ENCODE results near the gene SAP30. TPM values are rescaled to one million over a fixed set of nuclear protein-coding genes. Genes with fewer than 3 reads are reported as not detected.
A peak's percentile ranks its signal among the peaks of the same experiment; 100 is the strongest.

The SAP30 gene
- total and polyA plus RNA-seq, 2 experiments from 2014 or later, result 5.3 to 6.1 TPM

DNA sequence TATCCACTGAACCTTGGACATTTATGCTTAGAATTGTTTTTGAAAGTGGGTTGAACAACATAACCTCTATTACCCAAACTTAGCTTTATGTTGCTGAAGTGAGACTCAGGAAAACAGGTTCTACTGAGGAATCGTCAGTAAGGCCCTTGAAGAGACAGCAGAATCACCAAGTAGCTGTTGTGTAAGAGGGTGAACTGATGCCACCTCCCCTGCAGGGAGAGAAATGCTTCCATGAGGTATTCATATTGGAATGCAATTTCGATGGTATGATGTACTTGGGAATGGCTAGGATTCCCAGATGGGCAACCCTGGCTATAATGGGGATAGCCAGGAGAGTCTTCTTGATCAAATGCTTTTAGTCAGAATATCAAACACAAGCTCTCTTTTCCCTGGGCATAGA, 32.3 kb downstream of the SAP30 start:
- Histone ChIP-seq H3K9me3 (ENCODE audit: low read depth) (no peaks in the 10 kb centered on the region), H2AFZ (no peak overlapping the region), H3K36me3 (ENCODE audit: low read depth) (no peaks in the 10 kb centered on the region), H3K4me1 (ENCODE audit: insufficient read depth) (peaks cover 12% of the 10 kb centered on the region; the same call in 1 of the 2 replicates), H3K9me2 (ENCODE audit: insufficient read depth) (no peaks in the 10 kb centered on the region), H3F3A (ENCODE audit: insufficient read depth) (no peaks in the 10 kb centered on the region), H3K4me3 (no peak overlapping the region), H3K27ac (no peak overlapping the region), H3K9ac (no peak overlapping the region), H4K20me1 (ENCODE audit: insufficient read depth) (no peaks in the 10 kb centered on the region), H3K27me3 (replicated peaks; ENCODE audit: insufficient read depth) (no peaks in the 10 kb centered on the region), H3K4me2 (ENCODE audit: unreplicated experiment) (no peak overlapping the region), H3K79me2 (ENCODE audit: insufficient read depth) (no peaks in the 10 kb centered on the region)
- 90% methylated on average over 2 of the region's 2 CpGs for WGBS, 2 experiments (ENCODE audit: low coverage in 1 of 2, low lambda C conversion rate in 2 of 2, missing lambda C conversion rate in 2 of 2)
- in situ Hi-C loops (cut with MboI), result loop anchor here (25.0 kb wide), 1 partner anchor 391 kb away; no protein-coding TSS in a partner anchor
- TF ChIP-seq EZH2phosphoT487 (IDR thresholded peaks at IDR 0.05; ENCODE audit: insufficient read depth, low read depth) (no peak), EZH2 (IDR thresholded peaks at IDR 0.05; ENCODE audit: insufficient read depth, poor library complexity, severe bottlenecking) (no peak)
- peak; percentile 54 for DNase-seq

GRCh38 chr4:173404296-173404865, 33.6 kb downstream of the SAP30 start:
- no peak for DNase-seq
- H3K9ac ChIP-seq, result no peak overlapping the region
- no peak overlapping the region for H3K4me2 ChIP-seq (ENCODE audit: unreplicated experiment)
- H3K9me3 ChIP-seq (ENCODE audit: low read depth), result no peaks in the 10 kb centered on the region
- WGBS, 2 experiments (ENCODE audit: low coverage in 1 of 2, low lambda C conversion rate in 2 of 2, missing lambda C conversion rate in 2 of 2), result 82 to 84% methylated on average over 3 of the region's 3 CpGs
- no peak overlapping the region for H3K27ac ChIP-seq
- no peaks in the 10 kb centered on the region for H3K27me3 ChIP-seq (replicated peaks; ENCODE audit: insufficient read depth)
- TF ChIP-seq EZH2phosphoT487 (IDR thresholded peaks at IDR 0.05; ENCODE audit: insufficient read depth, low read depth), result no peak
- H3F3A ChIP-seq (ENCODE audit: insufficient read depth), result no peaks in the 10 kb centered on the region
- no peaks in the 10 kb centered on the region for H4K20me1 ChIP-seq (ENCODE audit: insufficient read depth)
- H2AFZ ChIP-seq, result no peak overlapping the region
- in situ Hi-C loops (cut with MboI), result loop anchor here (25.0 kb wide), 1 partner anchor 392 kb away; no protein-coding TSS in a partner anchor
- H3K79me2 ChIP-seq (ENCODE audit: insufficient read depth), result no peaks in the 10 kb centered on the region
- H3K36me3 ChIP-seq (ENCODE audit: low read depth), result no peaks in the 10 kb centered on the region
- H3K4me1 ChIP-seq (ENCODE audit: insufficient read depth), result peaks cover 6% of the 10 kb centered on the region; the same call in 1 of the 2 replicates
- H3K9me2 ChIP-seq (ENCODE audit: insufficient read depth), result no peaks in the 10 kb centered on the region
- no peak overlapping the region for H3K4me3 ChIP-seq

DNA sequence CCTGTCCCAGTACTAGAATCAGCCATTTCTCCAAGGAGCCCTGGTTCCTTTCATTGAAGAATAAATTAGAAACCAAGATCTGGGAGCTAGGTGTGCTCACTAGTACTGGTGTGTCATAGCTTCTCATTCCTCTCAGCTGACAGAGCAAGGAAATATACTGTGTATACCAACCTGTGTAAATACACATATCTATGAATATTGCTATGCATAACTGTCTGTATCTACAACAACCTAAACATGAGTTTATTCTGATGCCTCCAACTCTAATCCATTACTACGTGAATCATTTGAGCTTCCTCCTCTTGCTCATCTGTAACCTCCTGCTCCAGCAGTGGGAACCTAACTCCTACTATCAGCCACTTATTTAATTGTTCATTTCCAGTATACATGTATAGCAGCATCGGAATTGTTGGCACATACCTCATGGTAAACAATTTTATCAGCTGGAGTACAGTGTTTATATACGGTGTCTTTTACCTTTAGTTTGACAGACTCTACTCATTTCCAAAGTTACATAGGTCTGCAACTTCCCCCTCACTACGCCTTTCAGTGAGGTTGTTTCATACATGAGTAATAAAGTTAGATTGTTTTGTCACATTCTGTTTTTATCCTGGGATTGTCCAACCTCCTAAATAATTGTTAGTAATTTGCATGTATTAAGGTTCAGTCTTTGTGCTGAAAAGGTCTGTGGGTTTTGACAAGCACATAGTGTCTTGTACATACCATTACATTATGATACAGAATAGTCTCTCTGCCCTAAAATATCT, 35.3 kb downstream of the SAP30 start:
- Histone ChIP-seq H3K4me3 (no peak overlapping the region), H3K9me3 (ENCODE audit: low read depth) (no peaks in the 10 kb centered on the region), H3K9me2 (ENCODE audit: insufficient read depth) (no peaks in the 10 kb centered on the region), H3K4me2 (ENCODE audit: unreplicated experiment) (no peak overlapping the region), H2AFZ (no peak overlapping the region), H3K27me3 (replicated peaks; ENCODE audit: insufficient read depth) (no peaks in the 10 kb centered on the region), H4K20me1 (ENCODE audit: insufficient read depth) (no peaks in the 10 kb centered on the region), H3K79me2 (ENCODE audit: insufficient read depth) (no peaks in the 10 kb centered on the region), H3K4me1 (ENCODE audit: insufficient read depth) (peaks cover 6% of the 10 kb centered on the region; the same call in 1 of the 2 replicates), H3K27ac (no peak overlapping the region), H3K36me3 (ENCODE audit: low read depth) (no peaks in the 10 kb centered on the region), H3K9ac (no peak overlapping the region), H3F3A (ENCODE audit: insufficient read depth) (no peaks in the 10 kb centered on the region)
- WGBS, 2 experiments (ENCODE audit: low coverage in 1 of 2, low lambda C conversion rate in 2 of 2, missing lambda C conversion rate in 2 of 2), result 86 to 87% methylated on average over 4 of the region's 4 CpGs
- DNase-seq, result no peak
- in situ Hi-C loops (cut with MboI), result loop anchor here (25.0 kb wide), 1 partner anchor 394 kb away; no protein-coding TSS in a partner anchor
- TF ChIP-seq EZH2 (IDR thresholded peaks at IDR 0.05; ENCODE audit: insufficient read depth, poor library complexity, severe bottlenecking) (no peak), EZH2phosphoT487 (IDR thresholded peaks at IDR 0.05; ENCODE audit: insufficient read depth, low read depth) (no peak)

DNA sequence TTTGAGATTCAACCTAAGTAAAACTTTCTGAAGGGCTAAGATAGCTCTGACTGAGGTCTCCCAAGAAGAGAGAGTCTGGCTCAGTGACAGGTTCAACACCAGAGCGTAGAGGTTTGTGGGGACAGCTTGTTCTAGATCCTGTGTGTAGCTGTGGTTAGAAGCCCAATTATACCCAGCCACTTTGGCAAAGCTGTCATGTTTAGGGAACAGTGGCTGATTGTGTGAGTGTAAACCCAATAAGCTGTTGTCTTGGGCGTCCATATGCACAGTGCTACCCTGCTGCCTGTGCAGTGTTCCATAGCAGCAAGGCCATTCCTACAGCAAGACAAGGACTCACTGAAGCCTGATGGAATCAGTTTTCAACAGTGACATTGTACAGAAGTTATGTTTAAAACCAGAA, 39.3 kb downstream of the SAP30 start:
- Histone ChIP-seq H3K4me1 (ENCODE audit: insufficient read depth) (no peaks in the 10 kb centered on the region), H3K9ac (no peak overlapping the region), H3K36me3 (ENCODE audit: low read depth) (no peaks in the 10 kb centered on the region), H3F3A (ENCODE audit: insufficient read depth) (no peaks in the 10 kb centered on the region), H3K27me3 (replicated peaks; ENCODE audit: insufficient read depth) (no peaks in the 10 kb centered on the region), H2AFZ (no peak overlapping the region), H3K9me3 (ENCODE audit: low read depth) (no peaks in the 10 kb centered on the region), H3K4me2 (ENCODE audit: unreplicated experiment) (no peak overlapping the region), H3K79me2 (ENCODE audit: insufficient read depth) (no peaks in the 10 kb centered on the region), H3K27ac (no peak overlapping the region), H4K20me1 (ENCODE audit: insufficient read depth) (no peaks in the 10 kb centered on the region), H3K9me2 (ENCODE audit: insufficient read depth) (no peaks in the 10 kb centered on the region), H3K4me3 (no peak overlapping the region)
- TF ChIP-seq EZH2phosphoT487 (IDR thresholded peaks at IDR 0.05; ENCODE audit: insufficient read depth, low read depth) (no peak), EZH2 (IDR thresholded peaks at IDR 0.05; ENCODE audit: insufficient read depth, poor library complexity, severe bottlenecking) (no peak)
- in situ Hi-C loops (cut with MboI), result loop anchor here (5.0 to 25.0 kb wide), 2 partner anchors 98 to 398 kb away; no protein-coding TSS in a partner anchor
- DNase-seq, result no peak
- 41 to 44% methylated on average over 2 of the region's 2 CpGs for WGBS, 2 experiments (ENCODE audit: low coverage in 1 of 2, low lambda C conversion rate in 2 of 2, missing lambda C conversion rate in 2 of 2)
